ENCODE data around the gene ABCC12. TPM values are rescaled to one million over a fixed set of nuclear protein-coding genes. Genes with fewer than 3 reads are reported as not detected.

The ABCC12 gene
- polyA plus RNA-seq, 4 donors = not detected

DNA sequence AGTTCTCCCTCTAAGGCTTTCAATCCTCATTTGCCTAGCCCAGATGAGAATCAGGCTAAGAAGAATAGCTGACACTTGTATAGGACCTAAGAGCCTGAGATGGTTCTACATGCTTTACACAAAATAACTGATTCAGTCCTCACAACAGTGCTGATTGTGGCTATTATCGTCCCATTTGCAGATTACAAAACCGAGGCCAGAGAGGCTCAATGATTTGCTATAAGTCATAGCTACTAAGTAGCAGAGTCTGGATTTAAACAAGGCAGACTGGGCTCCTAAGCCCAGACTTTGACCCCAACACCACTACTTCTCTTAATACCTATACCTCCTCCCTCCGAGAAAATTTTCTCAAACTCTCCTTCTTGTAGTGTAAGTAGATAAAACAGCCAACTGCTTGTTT lies 23.1 kb downstream of the ABCC12 start:
- WGBS, 3 donors = 51 to 75% (median 55%) methylated on average over 3 of the region's 3 CpGs
- no peak for FAIRE-seq

DNA sequence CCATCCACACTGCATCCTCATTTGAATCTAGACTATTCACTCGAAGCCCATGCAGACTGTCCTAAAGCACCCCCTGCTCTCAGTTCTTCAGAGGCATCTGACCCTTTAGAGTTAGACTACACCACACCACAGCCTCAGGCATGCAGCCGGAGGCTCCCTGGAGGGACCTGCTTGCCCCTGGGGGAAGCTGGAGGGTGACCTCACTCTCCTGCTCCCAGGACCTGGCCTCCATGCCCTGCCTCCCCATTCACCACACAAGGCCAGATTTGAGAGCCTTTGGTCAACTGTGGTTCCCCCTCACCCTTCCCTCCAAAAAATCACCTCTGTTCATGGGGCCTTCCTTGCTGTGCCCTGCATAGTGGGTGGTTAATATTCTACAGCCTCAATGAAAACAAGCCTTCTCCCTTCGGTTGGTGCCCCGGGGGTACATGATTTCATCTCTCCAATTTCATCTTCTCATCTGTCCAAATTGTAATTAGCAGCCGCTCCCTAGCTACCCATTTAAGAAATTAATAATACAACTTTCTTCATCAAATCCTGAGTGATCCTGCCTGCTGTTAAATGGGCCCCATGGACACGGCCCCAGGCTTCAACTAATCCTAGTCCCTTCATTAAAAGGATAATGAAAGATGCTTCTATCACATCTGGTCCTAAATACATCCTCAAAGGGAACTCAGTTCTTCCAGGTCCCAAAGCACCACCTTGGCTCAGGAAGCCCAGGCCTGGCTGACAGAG lies 24.4 kb downstream of the ABCC12 start:
- FAIRE-seq (no peak), DNase-seq (no peak)
- Histone ChIP-seq H3K36me3 (ENCODE audit: control insufficient read depth in 3 of 3, insufficient read depth in 2 of 3, low read depth in 1 of 3, low read length in 3 of 3) (no peaks in the 10 kb centered on the region), H3K27me3 (ENCODE audit: control insufficient read depth in 3 of 3, insufficient read depth in 3 of 3, low read length in 3 of 3) (no peaks in the 10 kb centered on the region), H3K4me3 (ENCODE audit: low read depth in 1 of 3, low read length in 3 of 3) (no peak overlapping the region), H3K9me3 (ENCODE audit: control insufficient read depth in 2 of 2, insufficient read depth in 1 of 2, low read depth in 1 of 2, low read length in 1 of 2) (no peaks in the 10 kb centered on the region), H3K27ac (ENCODE audit: low read depth in 1 of 3, low read length in 2 of 3) (no peak overlapping the region), H3K4me1 (ENCODE audit: control insufficient read depth in 3 of 3, insufficient read depth in 2 of 3, low read depth in 1 of 3, low read length in 2 of 3) (no peaks in the 10 kb centered on the region)
- 81 to 89% (median 88%) methylated on average over 6 of the region's 6 CpGs for WGBS, 3 donors

More for the DNA sequence above, 23.1 kb downstream of the ABCC12 start:
- H3K4me3 ChIP-seq (ENCODE audit: low read depth in 1 of 3, low read length in 3 of 3) = no peak overlapping the region
- H3K27me3 ChIP-seq (ENCODE audit: control insufficient read depth in 3 of 3, insufficient read depth in 3 of 3, low read length in 3 of 3) = no peaks in the 10 kb centered on the region
- H3K4me1 ChIP-seq (ENCODE audit: control insufficient read depth in 3 of 3, insufficient read depth in 2 of 3, low read depth in 1 of 3, low read length in 2 of 3) = no peaks in the 10 kb centered on the region
- H3K9me3 ChIP-seq (ENCODE audit: control insufficient read depth in 2 of 2, insufficient read depth in 1 of 2, low read depth in 1 of 2, low read length in 1 of 2) = no peaks in the 10 kb centered on the region
- no peak overlapping the region for H3K27ac ChIP-seq (ENCODE audit: low read depth in 1 of 3, low read length in 2 of 3)
- no peaks in the 10 kb centered on the region for H3K36me3 ChIP-seq (ENCODE audit: control insufficient read depth in 3 of 3, insufficient read depth in 2 of 3, low read depth in 1 of 3, low read length in 3 of 3)
- DNase-seq = no peak

DNA sequence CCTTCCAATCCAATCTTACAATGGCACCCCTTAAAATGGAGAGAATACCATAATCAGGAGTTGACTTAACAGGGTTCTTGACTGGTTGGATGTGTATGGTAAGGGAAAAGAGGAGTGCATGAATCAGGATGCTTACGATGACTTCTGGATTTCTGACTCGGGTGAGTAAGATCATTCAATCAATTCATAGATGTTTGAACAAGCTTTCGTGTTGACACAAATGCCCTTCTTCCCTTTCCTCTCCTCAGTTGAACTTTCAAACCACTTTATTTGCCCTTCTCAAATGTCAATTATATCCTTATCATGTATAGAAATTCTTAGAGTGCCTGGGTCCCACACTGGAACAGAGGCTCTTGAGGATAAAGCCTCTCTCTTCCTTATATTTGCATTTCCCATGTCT lies 25.9 kb downstream of the ABCC12 start:
- Histone ChIP-seq H3K4me3 (ENCODE audit: low read depth in 1 of 3, low read length in 3 of 3) (no peak overlapping the region), H3K27me3 (ENCODE audit: control insufficient read depth in 3 of 3, insufficient read depth in 3 of 3, low read length in 3 of 3) (no peaks in the 10 kb centered on the region), H3K9me3 (ENCODE audit: control insufficient read depth in 2 of 2, insufficient read depth in 1 of 2, low read depth in 1 of 2, low read length in 1 of 2) (no peaks in the 10 kb centered on the region), H3K4me1 (ENCODE audit: control insufficient read depth in 3 of 3, insufficient read depth in 2 of 3, low read depth in 1 of 3, low read length in 2 of 3) (no peaks in the 10 kb centered on the region), H3K27ac (ENCODE audit: low read depth in 1 of 3, low read length in 2 of 3) (no peak overlapping the region), H3K36me3 (ENCODE audit: control insufficient read depth in 3 of 3, insufficient read depth in 2 of 3, low read depth in 1 of 3, low read length in 3 of 3) (no peaks in the 10 kb centered on the region)
- DNase-seq (no peak), FAIRE-seq (no peak)
- 31 to 64% (median 52%) methylated on average over 3 of the region's 3 CpGs for WGBS, 3 donors

DNA sequence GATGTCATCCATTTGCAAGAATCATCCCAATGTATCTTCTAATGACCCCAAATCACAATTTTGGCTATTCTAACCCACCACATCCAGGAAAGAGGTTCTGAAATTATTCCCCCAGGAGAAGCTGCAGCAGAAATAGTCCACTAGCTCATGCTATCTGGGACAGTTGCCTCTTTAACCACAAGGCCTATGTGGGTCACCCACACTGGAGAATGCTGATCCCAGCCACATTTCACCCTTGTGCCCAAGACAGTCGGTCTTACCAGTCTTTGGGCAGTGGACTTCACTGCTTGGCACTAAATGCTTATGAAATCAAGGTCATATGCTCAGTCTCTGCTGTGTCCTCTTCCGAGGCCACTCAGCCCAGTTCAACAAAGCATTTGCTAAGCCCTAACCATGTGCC lies 27.0 kb downstream of the ABCC12 start:
- 70 to 79% (median 75%) methylated on average over 2 of the region's 2 CpGs for WGBS, 3 donors
- H3K36me3 ChIP-seq (ENCODE audit: control insufficient read depth in 3 of 3, insufficient read depth in 2 of 3, low read depth in 1 of 3, low read length in 3 of 3) = no peaks in the 10 kb centered on the region
- FAIRE-seq = no peak
- H3K4me3 ChIP-seq (ENCODE audit: low read depth in 1 of 3, low read length in 3 of 3) = no peak overlapping the region
- no peaks in the 10 kb centered on the region for H3K9me3 ChIP-seq (ENCODE audit: control insufficient read depth in 2 of 2, insufficient read depth in 1 of 2, low read depth in 1 of 2, low read length in 1 of 2)
- no peaks in the 10 kb centered on the region for H3K4me1 ChIP-seq (ENCODE audit: control insufficient read depth in 3 of 3, insufficient read depth in 2 of 3, low read depth in 1 of 3, low read length in 2 of 3)
- DNase-seq = no peak
- H3K27me3 ChIP-seq (ENCODE audit: control insufficient read depth in 3 of 3, insufficient read depth in 3 of 3, low read length in 3 of 3) = no peaks in the 10 kb centered on the region
- no peak overlapping the region for H3K27ac ChIP-seq (ENCODE audit: low read depth in 1 of 3, low read length in 2 of 3)

DNA sequence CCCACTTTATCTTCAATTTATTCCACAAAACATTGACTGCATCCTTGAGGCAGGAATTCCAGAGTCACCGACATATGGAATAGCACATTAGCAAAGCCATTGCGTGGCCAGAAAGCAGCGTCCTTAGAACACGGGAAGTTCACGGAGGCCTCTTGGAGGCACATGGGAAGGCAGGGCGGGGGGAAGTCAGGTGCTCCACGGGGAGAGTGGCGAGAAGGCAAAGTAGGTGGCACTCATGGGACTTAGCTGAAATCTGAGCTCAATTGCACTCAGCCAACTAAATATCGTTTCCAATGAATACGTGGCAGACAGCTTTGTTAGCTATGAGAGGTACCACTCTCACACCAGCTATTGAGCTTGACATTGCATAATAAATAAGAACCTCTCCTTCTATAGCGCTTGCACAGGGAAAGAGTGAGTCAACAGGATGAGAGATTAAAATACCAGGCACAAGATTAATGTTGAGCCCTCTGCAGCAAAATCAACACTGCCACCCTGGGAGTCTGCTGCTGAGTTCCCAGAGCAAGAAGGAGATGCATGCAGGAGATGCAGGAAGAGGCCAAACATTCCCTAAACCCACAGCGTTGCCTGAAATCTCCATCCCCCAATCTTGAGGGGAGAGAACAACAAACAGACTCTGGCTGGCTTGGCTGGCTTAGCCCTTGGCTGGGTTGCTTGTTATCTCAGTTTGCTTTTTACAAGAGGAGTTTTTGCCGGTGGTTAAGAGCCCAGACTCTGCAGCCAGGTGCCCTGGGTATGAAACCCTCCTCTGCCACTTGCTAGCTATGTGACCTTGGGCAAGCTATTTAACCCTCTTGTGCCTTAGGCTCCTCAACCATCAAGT lies 28.8 kb downstream of the ABCC12 start:
- Histone ChIP-seq H3K4me1 (ENCODE audit: control insufficient read depth in 3 of 3, insufficient read depth in 2 of 3, low read depth in 1 of 3, low read length in 2 of 3) (no peaks in the 10 kb centered on the region), H3K27me3 (ENCODE audit: control insufficient read depth in 3 of 3, insufficient read depth in 3 of 3, low read length in 3 of 3) (no peaks in the 10 kb centered on the region), H3K4me3 (ENCODE audit: low read depth in 1 of 3, low read length in 3 of 3) (no peak overlapping the region), H3K9me3 (ENCODE audit: control insufficient read depth in 2 of 2, insufficient read depth in 1 of 2, low read depth in 1 of 2, low read length in 1 of 2) (no peaks in the 10 kb centered on the region), H3K27ac (ENCODE audit: low read depth in 1 of 3, low read length in 2 of 3) (no peak overlapping the region), H3K36me3 (ENCODE audit: control insufficient read depth in 3 of 3, insufficient read depth in 2 of 3, low read depth in 1 of 3, low read length in 3 of 3) (no peaks in the 10 kb centered on the region)
- FAIRE-seq (no peak), DNase-seq (no peak)
- WGBS, 3 donors = 59 to 62% (median 61%) methylated on average over 13 of the region's 13 CpGs

DNA sequence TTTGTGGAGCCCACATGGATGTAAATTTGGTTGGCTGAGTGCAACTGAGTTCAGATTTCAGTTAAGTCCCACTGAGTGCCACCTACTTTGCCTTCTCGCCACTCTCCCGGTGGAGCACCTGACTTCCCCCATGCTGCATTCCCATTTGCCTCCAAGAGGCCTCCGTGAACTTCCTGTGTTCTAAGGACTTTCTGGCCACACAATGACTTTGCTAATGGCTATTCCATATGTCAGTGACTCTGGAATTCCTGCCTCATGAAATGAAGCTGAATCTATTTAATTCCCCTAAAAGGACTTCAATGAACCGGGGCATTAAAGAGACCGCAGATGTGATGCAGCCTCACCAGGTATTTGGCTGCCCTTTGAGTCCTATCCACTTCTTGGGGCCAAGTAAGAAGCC lies 29.9 kb downstream of the ABCC12 start:
- no peaks in the 10 kb centered on the region for H3K9me3 ChIP-seq (ENCODE audit: control insufficient read depth in 2 of 2, insufficient read depth in 1 of 2, low read depth in 1 of 2, low read length in 1 of 2)
- H3K4me1 ChIP-seq (ENCODE audit: control insufficient read depth in 3 of 3, insufficient read depth in 2 of 3, low read depth in 1 of 3, low read length in 2 of 3) = no peaks in the 10 kb centered on the region
- H3K36me3 ChIP-seq (ENCODE audit: control insufficient read depth in 3 of 3, insufficient read depth in 2 of 3, low read depth in 1 of 3, low read length in 3 of 3) = no peaks in the 10 kb centered on the region
- no peak overlapping the region for H3K27ac ChIP-seq (ENCODE audit: low read depth in 1 of 3, low read length in 2 of 3)
- WGBS, 3 donors = 85 to 94% (median 90%) methylated on average over 5 of the region's 5 CpGs
- H3K27me3 ChIP-seq (ENCODE audit: control insufficient read depth in 3 of 3, insufficient read depth in 3 of 3, low read length in 3 of 3) = no peaks in the 10 kb centered on the region
- DNase-seq (no peak), FAIRE-seq (no peak)
- H3K4me3 ChIP-seq (ENCODE audit: low read depth in 1 of 3, low read length in 3 of 3) = no peak overlapping the region

DNA sequence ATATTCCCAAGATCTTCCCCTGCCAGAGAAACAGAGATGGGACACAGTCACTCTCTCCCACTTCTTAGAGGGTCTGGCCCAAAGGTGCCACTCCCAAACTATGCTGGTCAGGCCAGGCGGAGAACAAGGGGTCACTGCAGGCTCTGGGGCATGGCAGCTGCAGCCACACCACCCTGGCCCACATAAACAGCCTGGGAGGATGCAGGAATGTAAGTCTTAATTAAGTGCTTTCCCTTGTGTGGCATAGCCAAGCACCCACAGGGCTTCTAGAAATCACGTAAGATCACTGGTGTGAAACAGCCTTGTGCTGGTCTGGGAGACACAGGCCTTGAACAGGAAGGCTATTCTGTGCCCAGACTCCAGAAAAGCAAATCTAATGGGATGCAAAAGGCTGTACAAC lies 31.5 kb downstream of the ABCC12 start:
- H3K4me3 ChIP-seq (ENCODE audit: low read depth in 1 of 3, low read length in 3 of 3) = no peak overlapping the region
- no peak overlapping the region for H3K27ac ChIP-seq (ENCODE audit: low read depth in 1 of 3, low read length in 2 of 3)
- no peaks in the 10 kb centered on the region for H3K4me1 ChIP-seq (ENCODE audit: control insufficient read depth in 3 of 3, insufficient read depth in 2 of 3, low read depth in 1 of 3, low read length in 2 of 3)
- H3K27me3 ChIP-seq (ENCODE audit: control insufficient read depth in 3 of 3, insufficient read depth in 3 of 3, low read length in 3 of 3) = no peaks in the 10 kb centered on the region
- H3K9me3 ChIP-seq (ENCODE audit: control insufficient read depth in 2 of 2, insufficient read depth in 1 of 2, low read depth in 1 of 2, low read length in 1 of 2) = no peaks in the 10 kb centered on the region
- no peak for DNase-seq
- 88 to 94% (median 89%) methylated on average over 2 of the region's 2 CpGs for WGBS, 3 donors
- no peak for FAIRE-seq
- H3K36me3 ChIP-seq (ENCODE audit: control insufficient read depth in 3 of 3, insufficient read depth in 2 of 3, low read depth in 1 of 3, low read length in 3 of 3) = no peaks in the 10 kb centered on the region

DNA sequence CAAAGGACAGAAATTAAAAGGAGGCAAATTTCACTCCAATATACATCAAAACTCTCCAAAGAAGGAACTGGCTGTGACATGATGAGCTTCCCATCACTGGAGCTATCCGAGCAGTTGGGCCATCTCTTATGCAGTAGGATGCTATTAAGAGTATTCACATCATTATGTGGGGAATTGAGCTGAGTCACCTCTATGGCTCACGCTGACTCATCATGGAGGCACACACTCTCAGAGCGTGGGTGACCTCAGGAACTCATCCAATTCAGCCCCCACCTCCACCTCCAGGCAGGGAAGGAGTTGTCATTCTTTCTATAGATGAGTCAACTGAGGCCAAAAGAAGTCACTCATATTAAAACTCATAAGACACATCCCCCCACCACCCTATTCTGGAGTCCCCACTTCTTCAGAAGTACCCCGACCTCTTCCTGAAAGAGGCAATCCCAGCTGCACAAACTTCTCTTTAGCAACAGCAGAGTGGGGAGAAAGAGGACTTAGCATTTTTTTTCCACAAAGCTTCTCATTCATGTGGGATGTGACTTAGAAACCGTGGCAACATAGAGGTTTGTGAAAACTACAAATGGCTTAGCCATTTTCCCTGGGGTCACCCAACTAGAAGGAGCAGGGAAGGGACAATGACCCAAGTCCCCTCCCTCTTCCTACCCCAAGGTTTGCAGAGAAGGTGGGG lies 32.5 kb downstream of the ABCC12 start:
- WGBS, 3 donors = 47 to 68% (median 61%) methylated on average over 5 of the region's 5 CpGs
- DNase-seq = no peak

More for the DNA sequence above, 32.5 kb downstream of the ABCC12 start:
- Histone ChIP-seq H3K27ac (ENCODE audit: low read depth in 1 of 3, low read length in 2 of 3) (no peak overlapping the region), H3K9me3 (ENCODE audit: control insufficient read depth in 2 of 2, insufficient read depth in 1 of 2, low read depth in 1 of 2, low read length in 1 of 2) (no peaks in the 10 kb centered on the region), H3K27me3 (ENCODE audit: control insufficient read depth in 3 of 3, insufficient read depth in 3 of 3, low read length in 3 of 3) (no peaks in the 10 kb centered on the region), H3K36me3 (ENCODE audit: control insufficient read depth in 3 of 3, insufficient read depth in 2 of 3, low read depth in 1 of 3, low read length in 3 of 3) (no peaks in the 10 kb centered on the region), H3K4me3 (ENCODE audit: low read depth in 1 of 3, low read length in 3 of 3) (no peak overlapping the region), H3K4me1 (ENCODE audit: control insufficient read depth in 3 of 3, insufficient read depth in 2 of 3, low read depth in 1 of 3, low read length in 2 of 3) (no peaks in the 10 kb centered on the region)
- no peak for FAIRE-seq

Data from small intestine (tissue), 7 donors.